ENCODE data around the gene MISP.
A peak's percentile ranks its signal among the peaks of the same experiment; 100 is the strongest.

The MISP gene

GRCh38 chr19:810883-811489 lies 60.1 kb downstream of the MISP start:
- H3K4me3 ChIP-seq (replicated peaks; ENCODE audit: insufficient read depth, low read length): no peak overlapping the region
- H3K27ac ChIP-seq (replicated peaks): peak overlapping the region; percentile 62
- DNase-seq (ENCODE audit: low read depth in 1 of 2, low spot score in 1 of 2): peak; percentile 41 to 63
- TF ChIP-seq SPI1 (IDR thresholded peaks at IDR 0.05; ENCODE audit: borderline replicate concordance, low read depth) (no peak), POLR2AphosphoS5 (IDR thresholded peaks at IDR 0.05; ENCODE audit: low read depth) (peak; percentile 14; the same call in 1 of the 2 replicates)
- no peaks in the 10 kb centered on the region for H3K27me3 ChIP-seq (ENCODE audit: insufficient read depth, poor library complexity, severe bottlenecking)

GRCh38 chr19:811506-812048 lies 60.7 kb downstream of the MISP start:
- TF ChIP-seq CTCF (IDR thresholded peaks at IDR 0.05; ENCODE audit: insufficient read depth, low read length) (no peak), SPI1 (IDR thresholded peaks at IDR 0.05; ENCODE audit: borderline replicate concordance, low read depth) (no peak), POLR2AphosphoS5 (IDR thresholded peaks at IDR 0.05; ENCODE audit: low read depth) (no peak), REST (IDR thresholded peaks at IDR 0.05; ENCODE audit: insufficient replicate concordance, low read depth) (no peak), GABPA (IDR thresholded peaks at IDR 0.05; ENCODE audit: low read depth) (no peak; the same call in 1 of the 2 replicates)
- Histone ChIP-seq H3K27me3 (ENCODE audit: insufficient read depth, poor library complexity, severe bottlenecking) (no peaks in the 10 kb centered on the region), H3K4me3 (replicated peaks; ENCODE audit: insufficient read depth, low read length) (no peak overlapping the region; the same call in 1 of the 2 replicates), H3K27ac (replicated peaks) (peak overlapping the region; percentile 62)
- DNase-seq (ENCODE audit: low read depth in 1 of 2, low spot score in 1 of 2): no peak

GRCh38 chr19:812049-812746 lies 61.3 kb downstream of the MISP start:
- Histone ChIP-seq H3K27ac (replicated peaks) (peak overlapping the region; percentile 62), H3K27me3 (ENCODE audit: insufficient read depth, poor library complexity, severe bottlenecking) (no peaks in the 10 kb centered on the region), H3K4me3 (replicated peaks; ENCODE audit: insufficient read depth, low read length) (no peak overlapping the region)
- peak; percentile 97 for TF ChIP-seq SPI1 (IDR thresholded peaks at IDR 0.05; ENCODE audit: borderline replicate concordance, low read depth)
- no peak for TF ChIP-seq REST (IDR thresholded peaks at IDR 0.05; ENCODE audit: insufficient replicate concordance, low read depth)
- peak; percentile 98 for TF ChIP-seq POLR2AphosphoS5 (IDR thresholded peaks at IDR 0.05; ENCODE audit: low read depth)
- DNase-seq (ENCODE audit: low read depth in 1 of 2, low spot score in 1 of 2): peak; percentile 60 to 91

- TF ChIP-seq REST (IDR thresholded peaks at IDR 0.05; ENCODE audit: insufficient replicate concordance, low read depth) (no peak), GABPA (IDR thresholded peaks at IDR 0.05; ENCODE audit: low read depth) (no peak), POLR2AphosphoS5 (IDR thresholded peaks at IDR 0.05; ENCODE audit: low read depth) (no peak), CTCF (IDR thresholded peaks at IDR 0.05; ENCODE audit: insufficient read depth, low read length) (no peak), SPI1 (IDR thresholded peaks at IDR 0.05; ENCODE audit: borderline replicate concordance, low read depth) (no peak)
- H3K4me3 ChIP-seq (replicated peaks; ENCODE audit: insufficient read depth, low read length): no peak overlapping the region
- H3K27ac ChIP-seq (replicated peaks): no peak overlapping the region
- no peaks in the 10 kb centered on the region for H3K27me3 ChIP-seq (ENCODE audit: insufficient read depth, poor library complexity, severe bottlenecking)
- DNase-seq (ENCODE audit: low read depth in 1 of 2, low spot score in 1 of 2): peak in 1 of 2 experiments; percentile 39
These were observed 61.9 kb downstream of the MISP start for GRCh38 chr19:812747-813218.
